Activated CD8-positive, alpha-beta T cell treated with anti-CD3 and anti-CD28 coated beads for 36 hours (primary cell): ENCODE measurements around the gene DPCD. TPM values are rescaled to one million over a fixed set of nuclear protein-coding genes. Genes with fewer than 3 reads are reported as not detected.
A peak's percentile ranks its signal among the peaks of the same experiment; 100 is the strongest.

ENCODE experiments used
- ATAC-seq: fragments of 200-7000 bp; cut with Tn5 transposase; one replicate; pipeline ENCODE4 v1.10.0; 2021; ENCODE audit warnings: mild to moderate bottlenecking, moderate library complexity
- CTCF ChIA-PET: fragments of 350-600 bp; sonication (Branson Sonifier 250); formaldehyde crosslinking; loops from one replicate; lab custom pipeline; 2021; ENCODE audit warnings: antibody characterized with exemption; lab: Charles Lee
- POLR2A ChIA-PET: fragments of 350-600 bp; sonication (Branson Sonifier 250); formaldehyde crosslinking; loops from one replicate; lab custom pipeline; 2021; ENCODE audit warnings: antibody characterized with exemption; lab: Charles Lee
- DNase-seq: peaks from one replicate; pipeline ENCODE4 v3.0.0-alpha.2; 2020
- H3K27ac Mint-ChIP-seq: one replicate; pipeline ENCODE4 v1.8.0; 2021; ENCODE audit warnings: mild to moderate bottlenecking, mixed read lengths
- H3K27me3 Mint-ChIP-seq: one replicate; pipeline ENCODE4 v1.8.0; 2021; ENCODE audit warnings: mixed read lengths
- H3K36me3 Mint-ChIP-seq: one replicate; pipeline ENCODE4 v1.8.0; 2021; ENCODE audit warnings: low read depth, mixed read lengths
- H3K4me1 Mint-ChIP-seq: one replicate; pipeline ENCODE4 v1.8.0; 2021; ENCODE audit warnings: low read depth, mixed read lengths
- H3K4me3 Mint-ChIP-seq: one replicate; pipeline ENCODE4 v1.8.0; 2021; ENCODE audit warnings: mild to moderate bottlenecking, moderate library complexity, mixed read lengths
- H3K9me3 Mint-ChIP-seq: one replicate; pipeline ENCODE4 v1.8.0; 2021; ENCODE audit warnings: mixed read lengths
- intact Hi-C: fragments of 100-400 bp; cut with micrococcal nuclease; formaldehyde crosslinking; loops from one replicate; pipeline ENCODE4 v1.10.0; 2022
- total RNA-seq, 2 experiments: library from RNA; stranded (reverse); gene quantifications; one replicate each; pipeline ENCODE4 v1.2.3, GENCODE V29; 2021
- TF ChIP-seq, protein P1 (sequence below): fragments of 200-600 bp; IDR thresholded peaks from one replicate; pipeline ENCODE4 v1.8.0; 2022; ENCODE audit warnings: antibody characterized with exemption, mild to moderate bottlenecking

The DPCD gene
- total RNA-seq, 2 experiments from 2014 or later: 19.0 TPM

DNA sequence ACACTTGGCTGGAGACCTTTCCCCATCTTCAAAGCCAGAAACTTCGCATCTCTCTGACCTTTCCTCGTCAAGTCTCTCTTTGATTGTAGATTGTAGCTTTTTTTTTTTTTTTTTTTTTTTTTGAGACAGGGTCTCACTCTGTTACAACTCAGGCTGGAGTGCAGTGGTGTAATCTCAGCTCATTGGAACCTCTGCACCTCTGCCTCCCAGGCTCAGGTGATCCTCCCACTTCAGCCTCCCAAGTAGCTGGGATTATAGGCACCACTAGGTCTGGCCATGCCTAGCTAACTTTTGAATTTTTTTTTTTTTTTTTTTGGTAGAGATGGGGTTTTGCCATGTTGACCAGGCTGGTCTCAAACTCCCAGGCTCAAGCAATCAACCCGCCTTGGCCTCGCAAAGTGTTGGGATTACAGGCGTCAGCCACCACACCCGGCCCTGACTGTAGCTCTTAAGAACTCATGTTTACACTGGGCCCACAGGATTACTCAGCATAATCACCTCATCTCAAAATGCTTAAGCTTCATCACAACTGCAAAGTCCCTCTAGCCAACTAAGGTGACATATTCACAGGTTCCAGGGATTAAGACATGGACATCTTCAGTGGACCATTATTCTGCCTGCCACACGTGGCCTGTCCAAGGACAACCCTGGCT lies 11.8 kb upstream of the DPCD start:
- TF ChIP-seq, protein P1, sequence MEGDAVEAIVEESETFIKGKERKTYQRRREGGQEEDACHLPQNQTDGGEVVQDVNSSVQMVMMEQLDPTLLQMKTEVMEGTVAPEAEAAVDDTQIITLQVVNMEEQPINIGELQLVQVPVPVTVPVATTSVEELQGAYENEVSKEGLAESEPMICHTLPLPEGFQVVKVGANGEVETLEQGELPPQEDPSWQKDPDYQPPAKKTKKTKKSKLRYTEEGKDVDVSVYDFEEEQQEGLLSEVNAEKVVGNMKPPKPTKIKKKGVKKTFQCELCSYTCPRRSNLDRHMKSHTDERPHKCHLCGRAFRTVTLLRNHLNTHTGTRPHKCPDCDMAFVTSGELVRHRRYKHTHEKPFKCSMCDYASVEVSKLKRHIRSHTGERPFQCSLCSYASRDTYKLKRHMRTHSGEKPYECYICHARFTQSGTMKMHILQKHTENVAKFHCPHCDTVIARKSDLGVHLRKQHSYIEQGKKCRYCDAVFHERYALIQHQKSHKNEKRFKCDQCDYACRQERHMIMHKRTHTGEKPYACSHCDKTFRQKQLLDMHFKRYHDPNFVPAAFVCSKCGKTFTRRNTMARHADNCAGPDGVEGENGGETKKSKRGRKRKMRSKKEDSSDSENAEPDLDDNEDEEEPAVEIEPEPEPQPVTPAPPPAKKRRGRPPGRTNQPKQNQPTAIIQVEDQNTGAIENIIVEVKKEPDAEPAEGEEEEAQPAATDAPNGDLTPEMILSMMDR: no peak
- H3K27ac Mint-ChIP-seq: no peak overlapping the region
- intact Hi-C loops: no loop called here
- H3K9me3 Mint-ChIP-seq: no peaks in the 10 kb centered on the region
- CTCF ChIA-PET: interaction anchor here (0.9 to 1.6 kb wide), 3 partner anchors 9 to 481 kb away, joined by 3 to 4 read pairs (median 3); no protein-coding TSS in a partner anchor
- no peak overlapping the region for H3K4me3 Mint-ChIP-seq
- no peaks in the 10 kb centered on the region for H3K4me1 Mint-ChIP-seq
- no peak for DNase-seq
- no peak for ATAC-seq
- POLR2A ChIA-PET: interaction anchor here (1.3 to 1.5 kb wide), 2 partner anchors 11 to 19 kb away, joined by 4 read pairs; no protein-coding TSS in a partner anchor
- H3K27me3 Mint-ChIP-seq: no peaks in the 10 kb centered on the region
- no peaks in the 10 kb centered on the region for H3K36me3 Mint-ChIP-seq

DNA sequence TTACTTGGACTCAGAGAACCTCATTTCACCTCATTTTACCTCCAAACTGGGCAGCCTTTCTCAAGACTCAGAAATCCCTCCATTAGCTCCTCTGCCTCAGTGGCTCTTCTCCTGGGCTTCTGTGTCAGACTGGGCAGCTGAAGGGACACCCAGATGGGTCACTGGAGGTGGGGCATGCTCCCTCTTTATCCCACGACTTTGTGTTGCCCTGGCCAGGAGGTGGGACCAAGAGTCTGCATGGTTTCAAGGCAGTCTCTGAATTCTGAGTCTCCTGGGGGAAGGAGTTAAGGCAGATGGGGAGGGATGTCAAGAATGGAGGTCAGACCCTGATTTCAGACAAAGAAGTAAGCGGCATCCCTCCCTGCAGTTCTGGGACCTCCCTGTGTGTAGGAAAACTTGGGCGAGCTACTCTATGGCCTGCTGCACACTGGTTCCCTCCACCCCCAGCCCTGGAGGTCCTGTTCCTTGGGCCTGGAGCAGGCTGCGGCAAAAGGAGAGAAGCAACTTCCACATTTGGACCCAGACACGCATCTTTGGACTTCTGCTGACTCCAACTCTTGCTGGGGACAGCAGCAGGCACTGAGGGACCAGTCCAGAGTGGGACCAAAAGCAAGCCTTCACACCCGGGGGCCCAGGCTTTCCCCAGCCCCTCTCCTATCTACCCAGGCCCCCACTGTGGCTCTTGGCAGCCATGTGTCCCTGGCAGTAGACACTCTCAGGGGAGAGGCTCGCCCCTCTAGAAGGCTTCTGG lies 10.8 kb upstream of the DPCD start:
- Mint-ChIP-seq H3K9me3 (no peaks in the 10 kb centered on the region), H3K27ac (no peak overlapping the region), H3K4me3 (no peak overlapping the region), H3K27me3 (no peaks in the 10 kb centered on the region), H3K4me1 (no peaks in the 10 kb centered on the region), H3K36me3 (peaks cover 4% of the 10 kb centered on the region)
- DNase-seq (no peak), ATAC-seq (no peak)
- intact Hi-C loops: no loop called here
- POLR2A ChIA-PET: interaction anchor here (0.9 kb wide), 1 partner anchor 11 kb away, joined by 5 read pairs; no protein-coding TSS in a partner anchor
- CTCF ChIA-PET: interaction anchor here (1.0 to 2.2 kb wide), 3 partner anchors 204 to 363 kb away, joined by 3 to 8 read pairs (median 4); no protein-coding TSS in a partner anchor
- TF ChIP-seq, protein P1: no peak

DNA sequence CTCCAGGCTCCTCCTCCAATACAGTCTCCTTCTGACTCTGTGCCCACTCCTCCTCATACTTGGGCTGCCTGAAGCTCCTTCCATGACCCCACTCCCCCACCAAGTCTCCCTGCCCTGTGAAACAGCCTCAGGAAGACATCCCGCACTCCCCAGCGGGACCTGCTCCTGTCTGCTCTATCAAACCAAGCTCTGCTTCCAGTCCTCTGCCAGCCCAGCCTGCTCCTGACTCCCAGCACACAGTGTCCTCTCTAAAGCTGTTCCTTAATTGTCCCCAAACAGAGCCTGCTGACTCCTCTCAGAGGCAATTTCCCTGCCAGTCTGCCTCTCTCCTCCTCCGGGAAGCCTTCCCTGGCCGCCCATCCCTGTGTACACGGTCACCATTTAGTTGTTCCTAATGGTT lies 9.9 kb upstream of the DPCD start:
- intact Hi-C loops: no loop called here
- no peak for DNase-seq
- CTCF ChIA-PET: interaction anchor here (0.8 to 2.2 kb wide), 4 partner anchors 7 to 364 kb away, joined by 3 to 8 read pairs (median 4); no protein-coding TSS in a partner anchor
- Mint-ChIP-seq H3K9me3 (no peaks in the 10 kb centered on the region), H3K4me3 (no peak overlapping the region), H3K27me3 (no peaks in the 10 kb centered on the region), H3K4me1 (no peaks in the 10 kb centered on the region), H3K36me3 (peaks cover 4% of the 10 kb centered on the region), H3K27ac (peak overlapping the region; percentile 34)
- ATAC-seq: no peak
- POLR2A ChIA-PET: interaction anchor here (0.9 kb wide), 1 partner anchor 11 kb away, joined by 5 read pairs; no protein-coding TSS in a partner anchor
- TF ChIP-seq, protein P1: no peak

DNA sequence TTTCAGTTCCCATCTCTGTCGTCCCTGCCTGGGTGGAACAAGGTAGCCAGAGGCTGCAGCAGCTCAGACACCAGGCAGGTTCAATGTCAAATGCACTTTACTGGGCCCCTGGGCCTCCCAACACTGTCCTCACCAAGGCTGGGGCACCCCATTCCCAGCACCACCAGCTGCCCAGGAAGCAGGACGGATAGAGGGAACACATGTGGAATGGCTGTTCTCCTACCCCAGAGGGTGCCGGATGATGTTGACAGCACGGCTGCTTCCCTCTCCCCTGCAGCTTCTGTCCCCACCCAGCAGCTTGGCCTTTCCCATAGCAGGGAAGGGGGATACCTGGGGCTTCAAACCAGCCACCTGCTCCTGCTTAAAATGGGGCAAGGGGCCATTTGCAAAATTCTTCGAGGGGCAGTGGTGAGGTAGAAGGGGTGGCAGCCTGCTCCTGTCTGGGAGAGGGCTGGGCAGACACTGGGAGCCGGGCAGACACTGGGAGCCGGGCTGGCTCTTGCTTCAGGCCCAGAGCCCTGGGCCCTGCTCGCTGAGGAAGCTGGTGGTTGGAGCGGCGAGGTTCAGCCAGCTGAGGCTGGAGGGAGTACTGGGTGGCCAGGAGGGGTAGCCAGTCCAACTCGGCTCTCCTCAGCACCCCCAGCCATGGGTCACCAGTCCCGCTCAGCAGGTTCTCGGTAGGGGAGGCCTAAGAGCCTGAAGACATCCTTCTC lies 9.2 kb upstream of the DPCD start:
- H3K4me1 Mint-ChIP-seq: no peaks in the 10 kb centered on the region
- no peak overlapping the region for H3K27ac Mint-ChIP-seq

More for the DNA sequence above, 9.2 kb upstream of the DPCD start:
- no peaks in the 10 kb centered on the region for H3K9me3 Mint-ChIP-seq
- intact Hi-C loops: no loop called here
- H3K27me3 Mint-ChIP-seq: no peaks in the 10 kb centered on the region
- CTCF ChIA-PET: interaction anchor here (0.8 to 5.7 kb wide), 4 partner anchors 8 to 202 kb away, joined by 3 to 34 read pairs (median 6); no protein-coding TSS in a partner anchor
- POLR2A ChIA-PET: interaction anchor here (0.8 kb wide), 1 partner anchor 365 kb away, joined by 3 read pairs; no protein-coding TSS in a partner anchor
- H3K4me3 Mint-ChIP-seq: no peak overlapping the region
- H3K36me3 Mint-ChIP-seq: peaks cover 8% of the 10 kb centered on the region
- no peak for ATAC-seq
- DNase-seq: no peak
- TF ChIP-seq, protein P1: no peak
